Kasumi-1 (cell line): ENCODE data around the gene GPHN.
"Not testable (repeated sequence)": the region's sequence is repeated elsewhere in the genome, so short reads cannot be mapped to it uniquely, and the experiment has no call there.

ENCODE experiments used
- DNase-seq, 2 experiments: peaks; one replicate each; lab custom pipeline; 2025; lab: John Stamatoyannopoulos, UW

The GPHN gene

DNA sequence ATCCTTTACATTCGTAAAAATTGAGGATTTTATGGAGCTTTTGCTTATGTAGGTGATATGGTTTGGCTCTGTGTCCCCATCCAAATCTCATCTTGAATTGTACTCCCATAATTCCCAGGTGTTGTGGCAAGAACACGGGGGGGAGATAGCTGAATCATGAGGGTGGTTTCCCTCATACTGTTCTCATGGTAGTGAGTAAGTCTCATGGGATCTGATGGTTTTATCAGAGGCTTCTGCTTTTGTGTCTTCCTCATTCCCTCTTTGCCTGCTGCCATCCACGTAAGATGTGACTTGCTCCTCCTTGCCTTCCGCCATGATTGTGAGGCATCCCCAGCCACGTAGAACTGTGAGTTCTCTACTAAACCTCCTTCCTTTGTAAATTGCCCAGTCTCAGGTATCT lies 5.1 kb upstream of the GPHN start:
- DNase-seq: not testable (repeated sequence)

DNA sequence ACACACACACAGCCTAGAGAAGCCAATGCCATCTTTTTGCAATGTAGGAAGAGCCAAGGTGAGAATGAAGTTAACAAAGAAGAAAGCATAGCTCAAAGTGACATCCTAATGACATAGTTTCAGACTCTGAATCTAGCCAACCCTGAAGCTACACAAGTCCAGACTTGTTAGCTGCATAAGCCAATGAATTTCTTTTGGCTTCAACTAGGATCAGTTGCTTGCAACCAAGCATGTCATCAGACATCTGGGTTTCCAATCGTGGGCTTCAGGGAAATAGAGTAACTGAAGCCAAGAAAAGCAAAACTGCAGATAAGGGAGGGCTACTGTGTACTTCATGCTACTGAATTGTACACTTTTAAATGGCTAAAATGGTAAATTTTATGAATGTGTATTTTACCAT lies 4.4 kb upstream of the GPHN start:
- DNase-seq: no peak

DNA sequence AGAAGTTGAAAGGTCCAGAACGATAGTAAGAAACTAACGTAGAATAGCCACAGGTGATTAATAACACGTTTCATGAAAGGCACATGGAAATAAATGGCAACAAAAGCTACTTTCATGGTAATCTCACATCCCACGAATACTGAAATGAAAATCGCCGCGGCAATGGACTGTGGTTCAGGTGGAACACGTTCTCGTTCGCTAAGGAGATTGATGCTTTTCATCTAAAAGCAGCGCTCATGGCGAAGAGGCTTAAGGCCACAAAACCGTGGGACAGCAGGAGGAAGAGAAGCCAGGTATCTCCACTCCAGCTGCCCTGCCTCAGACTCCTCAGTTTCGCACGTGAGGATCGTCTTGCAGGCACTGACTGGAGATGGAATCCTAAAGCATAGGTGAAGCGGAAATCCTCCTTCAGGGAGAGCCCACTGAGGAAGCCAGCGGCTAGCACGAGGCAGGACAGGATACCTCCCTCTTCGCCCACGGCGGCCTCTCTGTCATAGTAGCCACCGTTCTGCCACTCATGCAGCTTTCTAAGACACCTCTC lies 696 bp upstream of the GPHN start:
- DNase-seq: peak; percentile 72 to 85

DNA sequence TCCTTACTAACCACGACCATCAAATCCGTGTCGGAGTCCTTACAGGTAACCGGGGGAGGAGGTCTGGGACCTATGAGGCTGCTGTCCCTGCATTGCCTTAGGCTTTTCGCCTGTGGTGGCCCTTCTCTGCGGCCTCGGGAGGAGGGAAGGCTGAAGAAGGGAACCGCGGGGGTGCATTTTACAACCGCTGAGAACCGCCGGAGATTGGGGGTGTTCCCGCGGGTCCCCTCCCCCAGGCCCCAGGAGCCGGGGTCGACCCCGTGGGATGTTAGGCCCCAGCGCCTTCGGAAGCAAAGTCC lies 549 bp downstream of the GPHN start:
- DNase-seq: no peak

DNA sequence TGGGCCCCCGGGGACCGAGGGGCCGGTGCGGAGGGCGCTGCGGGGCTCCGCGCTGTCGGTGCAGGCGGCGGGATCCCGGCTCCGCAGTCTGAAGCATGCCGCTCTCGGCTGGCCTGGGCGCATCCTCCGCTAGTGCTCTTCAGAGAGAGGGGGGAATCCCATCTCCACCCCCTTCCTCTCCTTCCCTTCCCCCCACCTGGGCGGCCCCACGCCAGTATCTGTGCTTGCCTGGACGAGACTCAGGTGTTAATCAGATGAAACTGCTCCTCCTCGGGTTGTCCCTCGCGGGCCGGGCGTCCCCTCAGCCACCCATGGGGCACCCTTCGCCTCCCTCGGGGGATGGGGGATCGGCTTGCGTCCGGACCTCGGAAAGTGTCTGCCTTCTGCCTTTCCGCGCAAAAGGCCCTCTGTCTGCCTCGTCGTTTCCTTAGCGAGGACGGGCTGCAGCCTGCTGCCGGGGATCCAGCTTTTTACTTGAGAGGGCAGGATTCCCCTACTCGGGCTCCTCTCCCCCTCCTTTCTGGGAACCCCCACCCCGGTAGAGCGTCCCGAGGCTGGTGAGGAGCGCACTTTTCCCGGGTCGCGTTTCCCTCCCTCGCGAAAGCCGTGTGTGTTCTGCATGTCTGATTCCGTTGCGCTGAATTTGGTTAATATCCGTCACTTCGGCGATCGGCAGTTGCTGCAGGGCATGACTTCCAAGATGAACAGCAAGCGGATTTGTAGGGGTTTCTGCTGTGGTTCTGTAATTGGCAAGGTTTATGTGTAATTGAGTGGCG lies 1.1 kb downstream of the GPHN start:
- no peak for DNase-seq

DNA sequence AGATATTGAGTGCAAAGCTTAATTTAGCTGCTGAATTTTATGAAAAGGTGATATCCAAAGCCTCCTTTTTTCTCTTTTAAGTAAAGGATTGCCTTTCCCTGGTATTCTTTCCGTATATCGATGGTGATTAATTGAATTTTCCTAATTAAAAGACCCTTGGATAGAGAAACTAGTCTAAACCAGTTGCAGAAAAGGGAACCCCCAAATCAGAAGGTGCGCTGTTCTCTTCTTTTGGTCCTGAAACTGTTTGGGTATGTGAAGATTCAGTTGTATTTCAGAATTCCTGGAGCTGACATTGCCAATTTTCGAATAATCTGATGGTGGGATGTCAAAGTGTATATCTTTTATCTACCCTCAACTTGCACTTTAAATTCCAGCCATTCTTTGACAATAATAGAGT lies 1.9 kb downstream of the GPHN start:
- DNase-seq: peak; percentile 23 to 38

DNA sequence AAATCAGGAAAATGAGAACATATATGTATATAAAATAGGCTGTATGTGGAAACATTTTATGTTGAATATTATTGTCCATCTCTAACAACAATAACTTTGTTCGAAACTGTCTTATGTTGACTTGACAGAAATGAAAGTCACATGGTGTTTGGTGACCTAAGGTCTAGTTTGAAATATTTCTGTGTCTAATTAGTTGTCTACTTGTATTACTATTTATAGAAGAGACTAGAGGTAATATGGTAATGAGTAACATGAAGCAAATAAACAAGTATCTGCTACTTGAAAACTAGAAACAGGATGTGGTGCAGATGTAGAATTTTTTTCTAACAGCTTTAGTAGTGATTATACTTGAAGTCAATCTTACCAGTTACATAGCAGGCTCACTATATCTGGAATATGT lies 3.9 kb downstream of the GPHN start:
- no peak for DNase-seq

DNA sequence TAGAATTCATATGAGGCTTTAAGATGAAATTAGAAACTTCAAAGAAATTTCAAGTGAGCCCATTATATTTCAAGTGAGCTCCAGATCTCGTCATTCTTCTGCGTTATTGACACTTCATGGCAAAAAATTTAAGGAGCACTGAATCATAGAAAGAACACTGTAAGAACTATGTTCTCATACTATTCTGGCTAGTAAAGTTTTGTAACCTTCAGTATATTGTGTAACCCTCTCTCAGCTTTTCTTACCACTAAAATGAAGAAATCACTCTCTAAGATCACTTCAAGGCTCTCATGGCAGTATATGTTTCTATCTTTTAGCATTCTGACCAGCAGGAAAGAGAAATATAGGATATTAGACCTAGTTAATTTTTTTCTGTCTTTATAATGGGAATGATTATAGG lies 6.3 kb downstream of the GPHN start:
- peak; percentile 24 to 52 for DNase-seq

DNA sequence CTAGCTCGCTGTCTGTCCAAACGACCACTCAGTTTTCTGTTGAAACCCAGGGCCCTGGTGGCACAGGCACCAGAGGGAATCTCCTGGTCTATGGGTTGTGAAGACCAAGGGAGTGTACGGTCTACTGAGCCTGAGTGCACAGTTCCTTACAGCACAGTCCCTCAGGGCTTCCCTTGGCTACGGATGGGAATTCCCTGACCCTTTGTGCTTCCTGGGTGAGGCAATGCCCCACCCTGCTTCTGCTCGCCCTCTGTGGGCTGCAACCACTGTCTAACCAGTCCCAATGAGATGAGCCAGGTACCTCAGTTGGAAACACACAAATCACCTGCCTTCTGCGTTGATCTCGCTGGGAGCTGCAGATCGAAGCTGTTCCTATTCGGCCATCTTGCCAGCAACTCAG lies 22.6 kb downstream of the GPHN start:
- DNase-seq: no peak

DNA sequence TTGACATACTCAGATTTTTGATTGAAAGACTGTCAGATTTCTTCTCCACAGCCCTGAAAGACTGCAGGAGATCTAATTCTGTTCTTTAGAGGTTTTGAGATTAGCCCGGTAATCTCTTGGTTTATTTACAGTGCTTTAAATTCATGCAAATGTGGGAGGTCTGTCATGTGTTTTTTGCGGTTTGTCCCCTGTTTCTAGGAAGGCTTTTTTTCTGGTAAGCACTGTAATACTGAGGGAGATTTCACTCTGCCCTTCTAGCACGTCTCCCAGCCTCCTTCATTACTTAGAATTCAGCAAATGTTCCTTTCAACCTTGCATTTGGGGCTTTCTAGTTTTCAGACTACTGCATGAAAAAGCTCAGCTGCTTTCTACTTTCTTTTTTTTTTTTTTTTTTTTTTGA lies 31.1 kb downstream of the GPHN start:
- no peak for DNase-seq

DNA sequence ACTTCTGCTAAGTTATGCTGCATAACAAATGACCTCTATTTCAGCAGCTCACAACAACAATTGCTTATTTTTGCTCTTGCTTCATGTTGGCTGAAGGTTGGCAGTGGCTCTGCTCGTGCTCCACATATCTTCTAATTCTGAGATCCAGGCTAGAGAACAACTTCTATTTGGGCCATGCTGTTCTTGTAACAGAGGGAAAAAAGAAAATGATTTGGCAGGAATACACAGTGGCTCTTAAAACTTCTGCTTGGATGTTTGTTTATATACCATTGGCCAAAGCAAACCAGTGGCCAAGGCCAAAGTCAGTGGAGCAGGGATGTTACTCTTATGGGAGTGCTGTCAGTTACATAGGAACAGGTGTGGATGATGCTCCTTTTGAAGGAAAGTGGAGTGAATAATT lies 32.1 kb downstream of the GPHN start:
- no peak for DNase-seq

DNA sequence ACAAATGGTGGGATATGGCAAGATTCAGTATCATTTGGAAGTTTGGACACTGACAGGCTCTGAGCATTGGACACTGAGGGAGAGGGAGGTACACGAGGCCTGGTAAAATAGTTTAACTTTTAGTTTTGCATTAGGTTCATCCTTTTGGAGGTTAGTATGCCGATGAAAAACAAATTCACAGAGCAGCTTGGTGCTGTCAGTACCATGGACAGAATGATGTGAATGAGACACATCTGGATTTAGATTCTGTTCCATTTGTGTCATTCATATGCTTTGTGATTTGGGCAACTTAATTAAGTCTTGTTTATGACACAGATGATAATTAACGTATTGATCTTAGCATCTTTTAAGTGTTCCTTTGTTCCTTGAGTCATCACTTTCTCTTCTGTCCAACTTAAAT lies 33.7 kb downstream of the GPHN start:
- DNase-seq: no peak

DNA sequence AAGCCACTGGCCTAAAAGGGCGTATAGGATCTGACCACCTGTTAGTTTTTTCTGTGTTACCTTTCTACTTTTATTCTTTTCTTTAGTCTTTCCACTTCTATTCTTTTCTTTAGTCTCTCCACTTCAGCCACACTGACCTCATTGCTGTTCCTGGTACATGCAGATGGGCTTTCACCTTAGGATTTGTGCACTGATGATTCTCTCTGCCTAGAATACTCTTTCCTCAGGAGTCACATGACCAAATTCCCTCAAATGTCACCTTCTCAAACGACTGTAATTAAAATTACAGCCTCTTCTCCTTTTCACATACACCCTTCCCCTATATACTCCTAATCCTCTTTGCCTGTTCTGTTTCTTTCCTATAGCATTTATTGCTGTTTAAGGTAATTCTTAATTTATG lies 36.0 kb downstream of the GPHN start:
- DNase-seq: no peak

DNA sequence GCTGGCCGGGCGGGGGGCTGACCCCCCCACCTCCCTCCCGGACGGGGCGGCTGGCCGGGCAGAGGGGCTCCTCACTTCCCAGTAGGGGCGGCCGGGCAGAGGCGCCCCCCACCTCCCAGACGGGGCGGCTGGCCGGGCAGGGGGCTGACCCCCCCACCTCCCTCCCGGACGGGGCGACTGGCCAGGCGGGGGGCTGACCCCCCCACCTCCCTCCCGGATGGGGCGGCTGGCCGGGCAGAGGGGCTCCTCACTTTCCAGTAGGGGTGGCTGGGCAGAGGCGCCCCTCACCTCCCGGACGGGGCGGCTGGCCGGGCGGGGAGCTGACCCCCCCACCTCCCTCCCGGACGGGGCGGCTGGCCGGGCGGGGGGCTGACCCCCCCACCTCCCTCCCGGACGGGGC lies 37.2 kb downstream of the GPHN start:
- DNase-seq: not testable (repeated sequence)

DNA sequence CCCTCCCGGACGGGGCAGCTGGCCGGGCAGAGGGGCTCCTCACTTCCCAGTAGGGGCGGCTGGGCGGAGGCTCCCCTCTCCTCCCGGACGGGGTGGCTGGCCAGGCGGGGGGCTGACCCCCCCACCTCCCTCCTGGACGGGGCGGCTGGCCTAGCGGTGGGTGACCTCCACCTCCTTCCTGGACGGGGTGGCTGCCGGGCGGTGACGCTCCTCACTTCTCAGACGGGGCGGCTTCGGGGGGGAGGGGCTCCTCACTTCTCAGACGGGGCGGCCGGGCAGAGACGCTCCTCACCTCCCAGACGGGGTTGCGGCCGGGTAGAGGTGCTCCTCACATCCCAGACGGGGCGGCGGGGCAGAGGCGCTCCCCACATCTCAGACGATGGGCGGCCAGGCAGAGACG lies 37.8 kb downstream of the GPHN start:
- not testable (repeated sequence) for DNase-seq

DNA sequence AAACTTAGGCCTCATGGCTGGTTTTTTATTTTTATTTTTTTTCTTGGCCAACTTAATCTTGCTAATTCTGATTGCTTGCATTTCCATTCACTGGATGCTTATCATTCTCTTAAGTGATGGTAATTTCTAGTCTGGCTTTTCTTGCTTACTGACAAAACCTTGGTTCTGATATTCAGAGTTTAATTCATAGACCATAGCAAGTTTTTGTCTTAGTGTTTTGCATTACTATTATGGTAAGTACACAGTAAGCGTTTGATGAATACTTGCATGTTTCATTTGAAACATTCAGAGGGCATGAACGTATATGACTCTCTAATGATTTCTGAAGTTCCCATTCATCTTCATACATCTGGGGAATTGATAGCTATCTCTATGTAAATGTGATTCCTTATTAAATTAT lies 55.8 kb downstream of the GPHN start:
- DNase-seq: no peak

DNA sequence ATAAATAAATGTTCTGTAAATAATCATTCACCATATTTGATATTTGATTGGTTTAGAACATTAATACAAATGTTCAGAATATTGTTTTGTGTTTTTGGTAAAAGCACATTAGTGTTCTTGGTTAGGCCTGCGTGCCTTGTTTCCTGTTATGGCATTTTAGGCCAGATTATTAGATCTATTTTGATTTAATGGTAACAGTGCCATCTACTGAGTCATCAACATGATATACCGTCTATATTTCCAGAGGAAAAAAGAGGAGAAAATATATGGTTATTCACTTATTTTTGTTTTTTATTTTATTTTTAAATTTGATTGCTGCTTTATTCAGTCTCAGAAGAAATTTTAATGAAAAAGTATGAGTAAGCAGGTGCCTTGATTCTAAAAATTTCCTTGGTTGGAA lies 60.3 kb downstream of the GPHN start:
- no peak for DNase-seq

DNA sequence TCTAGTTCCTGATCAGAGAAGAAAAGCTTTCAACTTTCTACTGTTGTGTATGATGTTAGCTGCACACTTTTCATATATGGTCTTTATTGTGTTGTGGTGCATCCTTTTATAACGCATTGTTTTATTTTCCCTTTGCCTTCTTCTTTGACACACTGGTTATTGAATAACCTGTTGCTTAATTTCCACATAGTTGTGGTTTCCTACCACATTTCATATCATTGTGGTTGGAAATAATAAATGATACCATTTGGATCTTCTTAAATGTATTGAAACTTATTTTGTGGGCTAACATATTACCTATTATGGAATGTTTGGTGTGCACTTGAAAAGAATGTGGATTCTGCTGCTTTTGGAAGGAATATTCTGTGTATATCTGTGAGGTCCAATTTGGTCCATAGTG lies 64.9 kb downstream of the GPHN start:
- DNase-seq: no peak

DNA sequence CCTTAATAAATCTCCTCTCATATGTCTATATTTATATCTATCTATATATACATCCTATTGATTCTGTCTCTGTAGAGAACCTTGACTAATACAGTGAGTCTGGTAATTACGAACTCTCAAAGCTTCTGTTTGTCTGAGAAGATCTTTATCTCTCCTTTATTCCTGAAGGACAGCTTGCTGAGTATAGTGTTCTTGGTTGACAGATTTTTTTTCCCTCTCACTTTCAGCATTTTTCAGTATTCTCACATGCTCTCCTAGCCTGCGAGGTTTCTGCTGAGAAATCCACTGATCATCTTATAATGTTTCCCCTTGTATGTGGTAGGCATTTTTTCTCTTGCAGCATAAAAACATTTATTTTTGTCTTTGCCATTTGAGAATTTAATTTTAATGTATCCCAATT lies 67.1 kb downstream of the GPHN start:
- no peak for DNase-seq

DNA sequence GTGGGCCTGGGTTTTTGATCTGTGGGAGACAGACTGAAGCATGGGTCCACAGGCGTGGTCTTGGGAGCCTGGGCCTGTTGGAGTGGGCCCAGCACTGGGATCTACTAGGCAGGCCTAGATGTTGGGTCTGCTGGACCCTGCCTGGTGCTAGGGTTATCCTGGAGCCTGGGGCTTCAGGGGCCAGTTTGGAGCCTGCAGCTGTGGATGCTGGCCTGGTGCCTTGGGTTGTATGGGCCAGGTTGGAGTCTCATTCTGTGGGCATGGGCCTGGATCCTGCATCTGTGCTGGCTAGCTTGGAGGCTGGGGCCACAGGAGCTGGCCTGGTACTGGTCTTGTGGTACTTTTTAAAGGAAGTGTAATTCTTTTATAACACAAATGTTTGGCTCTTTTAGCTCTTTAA lies 68.0 kb downstream of the GPHN start:
- no peak for DNase-seq

DNA sequence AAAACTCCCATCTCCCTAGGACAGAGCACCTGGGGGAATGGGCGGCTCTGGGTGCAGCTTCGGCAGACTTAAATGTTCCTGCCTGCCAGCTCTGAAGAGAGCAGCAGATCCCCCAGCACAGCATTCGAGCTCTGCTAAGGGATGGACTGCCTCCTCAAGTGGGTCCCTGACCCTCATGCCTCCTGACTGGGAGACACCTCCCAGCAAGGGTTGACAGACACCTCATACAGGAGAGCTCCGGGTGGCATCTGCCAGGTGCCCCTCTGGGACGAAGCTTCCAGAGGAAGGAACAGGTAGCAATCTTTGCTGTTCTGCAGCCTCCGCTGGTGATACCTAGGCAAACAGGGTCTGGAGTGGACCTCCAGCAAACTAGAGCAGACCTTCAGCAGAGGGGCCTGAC lies 79.8 kb downstream of the GPHN start:
- DNase-seq: not testable (repeated sequence)

DNA sequence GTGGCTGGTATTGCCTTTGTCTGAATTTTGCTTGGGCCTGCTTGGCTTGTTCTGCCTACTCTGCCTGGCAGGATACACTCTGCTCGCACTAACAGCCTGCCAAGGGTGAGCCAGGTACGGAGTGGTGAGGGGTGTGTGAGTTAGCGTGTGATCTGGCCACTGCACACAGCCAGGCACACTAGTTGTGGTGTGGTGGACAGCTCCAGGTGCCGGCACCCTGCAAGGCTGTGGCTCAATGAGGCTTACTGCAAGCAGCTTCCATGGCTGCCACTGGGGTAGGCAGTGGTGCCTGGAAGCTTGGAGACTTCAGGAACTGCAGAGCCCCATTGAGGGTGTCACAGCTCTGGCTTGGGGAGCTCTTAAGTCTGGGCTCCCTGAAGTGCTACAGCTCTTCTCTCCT lies 87.4 kb downstream of the GPHN start:
- DNase-seq: no peak

DNA sequence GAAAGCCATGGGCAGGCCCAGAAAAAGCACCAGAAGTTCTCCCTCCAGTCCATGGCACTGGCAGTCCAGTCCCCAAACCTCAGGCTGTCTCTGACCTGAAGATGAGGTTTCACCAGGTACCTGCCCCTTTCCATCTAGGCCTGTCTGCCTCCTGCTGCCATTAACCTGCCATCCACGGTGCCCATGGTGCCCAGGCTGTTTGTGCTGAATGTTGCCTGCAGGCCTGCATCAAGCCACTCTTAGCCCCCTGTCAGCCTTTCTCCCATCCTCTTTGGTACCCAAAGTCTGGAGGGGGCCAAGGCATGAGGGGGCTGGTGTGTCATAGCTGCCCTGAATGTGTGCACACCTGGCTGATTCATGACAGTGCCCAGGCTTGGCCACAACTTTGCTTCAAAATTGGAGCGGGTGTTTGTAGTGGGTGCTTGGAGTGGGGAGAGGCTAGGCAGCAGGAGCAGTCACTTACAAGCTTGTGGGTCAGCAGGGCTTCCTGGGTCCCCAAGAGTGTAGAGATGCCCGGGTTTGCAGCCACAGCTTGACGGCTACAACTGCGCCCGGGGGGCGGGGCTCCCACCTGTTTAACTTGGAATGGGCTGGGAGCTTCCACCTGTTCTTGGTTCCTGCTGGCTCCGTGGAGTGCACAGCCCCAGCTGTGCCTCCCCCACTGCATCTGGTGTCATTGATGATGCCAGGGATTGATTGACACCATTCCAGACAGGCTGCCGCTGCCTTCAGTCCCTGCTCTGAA lies 88.5 kb downstream of the GPHN start:
- no peak for DNase-seq

DNA sequence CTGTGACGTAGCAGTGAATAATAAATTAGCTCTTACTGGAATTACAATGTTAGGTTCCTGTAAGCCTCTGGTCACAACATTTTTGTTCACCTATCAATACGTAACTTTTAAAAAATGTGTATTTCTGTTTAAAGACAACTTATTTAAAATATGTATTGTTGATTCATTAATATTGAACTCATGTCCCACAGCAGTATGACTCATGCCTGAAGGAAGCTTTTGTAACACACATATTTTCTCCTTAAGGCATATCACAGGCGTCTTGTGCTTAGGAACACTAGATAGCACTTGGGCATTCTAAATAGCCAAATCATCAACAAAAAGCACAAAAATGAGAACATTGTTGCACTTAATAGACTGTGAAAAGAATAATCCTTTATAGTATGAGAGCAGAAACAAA lies 92.5 kb downstream of the GPHN start:
- no peak for DNase-seq
